Measurements from ENCODE around the gene SCIMP.

- no peak for TF ChIP-seq CTCF (IDR thresholded peaks at IDR 0.05)
- TF ChIP-seq ZFX (IDR thresholded peaks at IDR 0.05; ENCODE audit: borderline replicate concordance), result no peak
These were observed 30.8 kb downstream of the SCIMP start for GRCh38 chr17:5203908-5204294.

All from 22Rv1 (cell line).